Coronary artery (tissue), 2 donors: Measurements from ENCODE around the gene RUFY3.
A peak's percentile ranks its signal among the peaks of the same experiment; 100 is the strongest.

Experiments used
- DNase-seq: peaks from one replicate; pipeline ENCODE4 v3.0.0-alpha.2; 2017; ENCODE audit warnings: low spot score
- H3K27ac ChIP-seq, 2 donors: fragments of 200-600 bp; sonication (generic); one replicate each; pipeline ENCODE4 v1.5.1; 2016 to 2019
- H3K4me3 ChIP-seq: fragments of 200-600 bp; sonication (generic); 2 replicates; pipeline ENCODE4 v1.5.1; 2016; ENCODE audit warnings: mild to moderate bottlenecking, moderate library complexity
- TF ChIP-seq, protein P1 (sequence below): fragments of 200-600 bp; sonication (generic); IDR thresholded peaks from one replicate; pipeline ENCODE4 v1.5.1; 2019; ENCODE audit warnings: antibody characterized with exemption

Gene RUFY3

DNA sequence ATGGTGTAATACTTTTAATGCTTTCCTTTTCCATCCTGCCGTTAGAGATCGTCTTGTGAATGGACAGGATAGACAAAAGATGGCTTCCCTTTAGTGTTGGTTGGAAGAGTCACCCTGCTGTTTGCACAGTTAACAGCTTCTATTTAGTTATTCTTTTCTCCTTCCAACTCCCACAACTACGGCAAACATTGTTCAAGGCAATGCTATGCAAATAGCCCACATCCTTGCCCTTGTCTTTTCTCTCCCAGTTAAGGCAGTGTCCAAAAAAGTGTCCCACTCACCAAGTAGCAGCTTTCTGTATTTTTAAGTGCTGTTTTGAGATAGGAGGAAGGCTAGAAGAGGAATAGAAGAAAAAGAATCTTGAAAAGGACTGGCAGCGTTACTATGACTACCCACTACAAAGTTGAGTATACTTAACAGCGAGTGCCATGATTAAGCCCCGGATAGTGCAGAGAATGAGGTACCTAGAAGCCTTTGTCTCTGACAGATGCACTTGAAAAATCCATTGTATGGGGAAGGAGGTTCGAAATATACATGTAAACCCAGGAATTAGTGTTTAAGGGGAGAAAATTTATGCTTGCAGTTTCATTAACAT is 12.1 kb upstream of the RUFY3 start:
- TF ChIP-seq, protein P1, sequence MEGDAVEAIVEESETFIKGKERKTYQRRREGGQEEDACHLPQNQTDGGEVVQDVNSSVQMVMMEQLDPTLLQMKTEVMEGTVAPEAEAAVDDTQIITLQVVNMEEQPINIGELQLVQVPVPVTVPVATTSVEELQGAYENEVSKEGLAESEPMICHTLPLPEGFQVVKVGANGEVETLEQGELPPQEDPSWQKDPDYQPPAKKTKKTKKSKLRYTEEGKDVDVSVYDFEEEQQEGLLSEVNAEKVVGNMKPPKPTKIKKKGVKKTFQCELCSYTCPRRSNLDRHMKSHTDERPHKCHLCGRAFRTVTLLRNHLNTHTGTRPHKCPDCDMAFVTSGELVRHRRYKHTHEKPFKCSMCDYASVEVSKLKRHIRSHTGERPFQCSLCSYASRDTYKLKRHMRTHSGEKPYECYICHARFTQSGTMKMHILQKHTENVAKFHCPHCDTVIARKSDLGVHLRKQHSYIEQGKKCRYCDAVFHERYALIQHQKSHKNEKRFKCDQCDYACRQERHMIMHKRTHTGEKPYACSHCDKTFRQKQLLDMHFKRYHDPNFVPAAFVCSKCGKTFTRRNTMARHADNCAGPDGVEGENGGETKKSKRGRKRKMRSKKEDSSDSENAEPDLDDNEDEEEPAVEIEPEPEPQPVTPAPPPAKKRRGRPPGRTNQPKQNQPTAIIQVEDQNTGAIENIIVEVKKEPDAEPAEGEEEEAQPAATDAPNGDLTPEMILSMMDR, result no peak
- DNase-seq, result no peak
- Histone ChIP-seq H3K4me3 (no peak overlapping the region), H3K27ac (no peak overlapping the region)

DNA sequence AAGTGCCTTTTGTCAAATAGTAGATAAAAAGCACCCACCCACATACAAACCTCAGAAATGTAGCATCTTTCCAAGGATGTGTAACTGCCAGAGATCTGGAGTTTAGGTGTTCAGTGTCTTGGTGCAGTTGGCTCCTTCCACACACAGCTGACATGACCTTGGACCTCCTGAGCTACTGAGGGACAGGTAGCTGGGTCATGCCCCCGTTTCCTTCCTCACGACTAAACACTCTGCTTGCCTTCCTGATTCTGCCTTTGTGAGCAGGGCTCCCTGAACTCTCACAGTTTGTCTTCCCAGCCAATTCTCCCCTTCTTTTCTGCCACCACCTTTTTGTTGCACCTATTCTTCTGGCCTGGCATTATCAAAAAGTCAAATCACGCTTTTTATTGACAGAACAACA is 10.2 kb upstream of the RUFY3 start:
- H3K27ac ChIP-seq, result no peak overlapping the region
- no peak for DNase-seq
- no peak overlapping the region for H3K4me3 ChIP-seq
- TF ChIP-seq, protein P1, result no peak

DNA sequence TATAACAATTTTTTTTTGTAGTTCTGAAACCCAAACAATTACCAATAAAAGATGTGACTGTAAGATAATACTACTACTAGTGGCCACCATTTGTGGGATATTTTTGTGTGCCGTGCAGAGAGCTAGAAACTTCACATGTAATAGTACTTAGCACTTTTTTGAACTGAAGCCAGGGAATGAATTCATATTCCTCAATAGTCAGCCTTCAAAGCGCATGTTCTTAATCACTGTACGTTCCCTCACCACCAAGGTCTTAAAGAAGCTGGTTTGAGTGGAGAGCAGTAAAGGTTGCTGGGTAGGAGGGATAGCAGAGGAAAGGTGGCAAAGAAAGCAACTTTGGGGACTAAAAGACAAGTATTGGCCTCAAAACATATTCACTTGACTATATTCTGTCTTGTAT is 9.6 kb upstream of the RUFY3 start:
- H3K27ac ChIP-seq, result no peak overlapping the region
- DNase-seq, result no peak
- no peak overlapping the region for H3K4me3 ChIP-seq
- TF ChIP-seq, protein P1, result no peak

DNA sequence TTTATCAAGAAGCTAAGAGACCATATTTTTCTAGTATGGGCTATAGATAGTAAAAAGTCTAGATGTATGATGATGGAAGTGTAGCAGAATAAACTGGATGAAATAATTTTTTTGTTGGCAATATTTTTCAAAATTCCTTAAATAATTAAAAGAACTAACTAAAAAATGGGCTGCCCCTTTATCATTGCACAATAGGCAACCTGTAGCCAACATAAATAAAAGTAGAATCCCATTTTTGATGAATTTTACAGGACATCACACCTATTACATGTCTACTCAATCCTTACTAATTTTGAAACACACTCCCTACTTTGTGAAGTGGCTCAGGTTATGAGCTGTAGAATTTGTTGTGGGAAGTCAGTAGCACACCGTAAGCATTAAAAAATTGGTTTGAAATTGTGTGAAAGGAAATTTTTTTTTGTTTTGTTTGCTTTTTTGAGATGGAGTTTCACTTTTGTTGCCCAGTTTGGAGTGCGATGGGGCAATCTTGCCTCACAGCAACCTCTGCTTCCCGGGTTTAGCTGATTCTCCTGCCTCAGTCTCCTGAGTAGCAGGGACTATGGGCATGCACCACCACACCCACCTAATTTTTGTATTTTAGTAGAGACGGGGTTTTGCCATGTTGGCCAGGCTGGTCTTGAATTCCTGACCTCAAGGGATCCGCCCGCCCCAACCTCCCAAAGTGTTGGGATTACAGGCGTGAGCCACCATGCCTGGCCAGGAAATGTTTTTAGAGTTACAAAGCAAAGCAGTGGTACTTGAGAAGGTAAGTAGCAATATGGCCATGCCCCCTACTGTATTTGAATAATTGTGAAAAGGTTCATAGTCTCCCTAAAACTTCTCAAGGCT is 8.9 kb upstream of the RUFY3 start:
- no peak overlapping the region for H3K27ac ChIP-seq
- DNase-seq, result no peak
- TF ChIP-seq, protein P1, result no peak
- H3K4me3 ChIP-seq, result no peak overlapping the region

DNA sequence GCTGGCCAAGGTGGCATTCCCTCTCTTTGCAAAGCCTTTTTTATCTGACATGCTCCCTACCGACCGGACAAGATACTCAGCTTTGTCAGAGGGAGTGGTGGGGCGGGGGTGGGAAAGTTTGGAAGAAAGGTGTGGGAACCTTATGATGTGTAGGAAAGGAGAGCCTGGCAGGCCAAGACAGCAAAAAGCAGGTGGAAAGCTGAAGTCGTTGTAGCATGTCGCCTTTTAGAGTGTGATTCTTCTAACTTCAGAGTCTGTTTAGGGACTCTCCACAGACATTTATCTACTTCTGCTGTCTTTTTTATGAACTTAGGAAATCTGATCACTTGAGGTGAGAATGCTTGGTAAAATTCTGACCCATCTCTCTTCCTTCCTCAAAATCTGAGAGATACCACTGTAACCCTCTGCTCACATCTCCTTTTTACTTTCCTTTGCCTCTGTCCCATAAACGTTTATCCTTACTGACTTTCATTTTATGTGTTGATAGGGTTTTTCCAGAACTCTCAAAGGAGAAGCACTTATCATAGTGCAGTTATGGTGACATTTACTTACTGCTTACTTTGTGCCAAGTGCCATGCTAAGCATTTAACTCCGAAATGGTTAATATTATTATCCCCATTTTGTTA is 8.2 kb upstream of the RUFY3 start:
- TF ChIP-seq, protein P1, result no peak
- no peak for DNase-seq
- Histone ChIP-seq H3K27ac (no peak overlapping the region), H3K4me3 (peak overlapping the region; percentile 12)

DNA sequence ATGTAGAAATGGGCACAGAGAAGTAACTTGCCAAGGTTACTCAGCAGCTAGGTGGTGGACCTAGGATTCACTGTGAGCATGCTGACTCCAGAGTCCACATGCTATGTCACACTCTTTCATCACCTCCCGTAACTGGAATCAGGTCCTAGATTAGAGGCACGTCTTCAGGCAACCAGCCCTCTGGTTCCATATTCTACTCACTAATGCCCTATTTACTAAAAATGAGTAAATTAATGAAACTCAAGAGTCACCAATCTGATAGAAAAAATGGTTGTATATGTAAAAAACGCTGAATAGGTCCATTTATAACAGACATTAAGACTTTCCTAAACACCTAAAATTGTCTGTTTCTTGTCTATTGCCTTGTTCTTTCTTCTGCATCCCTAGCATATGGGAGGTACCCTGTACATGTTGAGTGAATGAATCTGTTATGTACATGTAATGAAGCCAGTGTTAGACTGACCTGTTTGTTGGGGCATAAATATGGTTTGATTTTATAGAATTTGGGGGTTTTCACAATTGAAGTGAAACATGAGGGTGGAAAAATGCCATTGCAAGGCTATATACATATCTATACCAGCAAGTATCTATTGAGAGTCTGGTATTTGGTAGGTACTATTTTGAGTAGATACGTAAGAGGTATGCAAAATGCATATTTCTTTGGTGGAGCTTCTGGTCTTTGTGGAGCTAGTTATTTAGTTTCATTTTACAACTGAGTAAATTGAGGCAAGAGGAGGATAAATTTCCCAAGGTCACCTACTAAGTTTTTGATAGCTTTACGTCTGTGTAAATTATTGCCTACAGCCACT is 7.5 kb upstream of the RUFY3 start:
- H3K27ac ChIP-seq, result no peak overlapping the region
- peak overlapping the region; percentile 12 for H3K4me3 ChIP-seq
- TF ChIP-seq, protein P1, result no peak
- DNase-seq, result no peak
